IMR-90 (cell line): ENCODE data around the gene SMARCA4. TPM values are rescaled to one million over a fixed set of nuclear protein-coding genes. Genes with fewer than 3 reads are reported as not detected.
A peak's percentile ranks its signal among the peaks of the same experiment; 100 is the strongest.
"Not testable (repeated sequence)": the region's sequence is repeated elsewhere in the genome, so short reads cannot be mapped to it uniquely, and the experiment has no call there.

Experiments
- ATAC-seq: fragments of 200-7000 bp; cut with Tn5 transposase; 2 replicates; pipeline ENCODE4 v1.9.1; 2020; ENCODE audit warnings: low read depth, mild to moderate bottlenecking, moderate library complexity
- BruUV-seq: library from RNA; stranded (reverse); fragments of 400-500 nt; replicated peaks from 2 replicates; lab custom pipeline; 2021; lab: Mats Ljungman, UMichigan
- CTCF ChIA-PET: fragments of 300-600 bp; formaldehyde crosslinking; extraction: SDS; loops from one replicate; lab custom pipeline; 2021; ENCODE audit warnings: antibody characterized with exemption; lab: Yijun Ruan, JAX
- POLR2A ChIA-PET: fragments of 300-600 bp; sonication (Branson Sonifier 250); formaldehyde crosslinking; loops from one replicate; lab custom pipeline; 2022; ENCODE audit warnings: antibody characterized with exemption; ENCODE audit not compliant: unreplicated experiment; lab: Charles Lee
- DNase-seq: peaks from one replicate; pipeline ENCODE4 v3.0.0; 2013
- H2AFZ ChIP-seq: replicated peaks from 2 replicates; pipeline ENCODE3; 2013; ENCODE audit warnings: low read length, mild to moderate bottlenecking; ENCODE audit not compliant: poor library complexity
- H2AK5ac ChIP-seq: 2 replicates; pipeline ENCODE4 v1.6.1; 2013; ENCODE audit warnings: low read depth, low read length, inconsistent platforms
- H2AK9ac ChIP-seq: replicated peaks from 2 replicates; pipeline ENCODE3; 2013; ENCODE audit warnings: mild to moderate bottlenecking, low read depth, low read length, moderate library complexity; ENCODE audit not compliant: poor library complexity
- H2BK120ac ChIP-seq: 2 replicates; pipeline ENCODE4 v1.6.1; 2013; ENCODE audit warnings: low read depth, low read length, inconsistent platforms
- H2BK15ac ChIP-seq: 3 replicates; pipeline ENCODE4 v1.6.1; 2013; ENCODE audit warnings: low read depth, low read length, inconsistent platforms
- H2BK20ac ChIP-seq: 2 replicates; pipeline ENCODE4 v1.6.1; 2013; ENCODE audit warnings: low read depth, mild to moderate bottlenecking, inconsistent platforms, low read length, moderate library complexity
- H2BK5ac ChIP-seq: 2 replicates; pipeline ENCODE4 v1.6.1; 2013; ENCODE audit warnings: mild to moderate bottlenecking, low read depth, low read length, inconsistent platforms; ENCODE audit not compliant: poor library complexity, severe bottlenecking
- H3K14ac ChIP-seq: replicated peaks from 2 replicates; pipeline ENCODE4 v1.6.1; 2013; ENCODE audit warnings: low read depth, low read length, inconsistent platforms
- H3K18ac ChIP-seq: 2 replicates; pipeline ENCODE4 v1.6.1; 2013; ENCODE audit warnings: low read depth, low read length, control low read depth
- H3K23ac ChIP-seq: 2 replicates; pipeline ENCODE4 v1.6.1; 2013; ENCODE audit warnings: low read depth, low read length, inconsistent platforms
- H3K27ac ChIP-seq: 2 replicates; pipeline ENCODE4 v1.5.1; 2013; ENCODE audit warnings: mild to moderate bottlenecking, control low read depth, low read length; ENCODE audit not compliant: insufficient read depth
- H3K27me3 ChIP-seq: 2 replicates; pipeline ENCODE4 v1.6.1; 2013; ENCODE audit warnings: low read length; ENCODE audit not compliant: control insufficient read depth, insufficient read depth
- H3K36me3 ChIP-seq: 2 replicates; pipeline ENCODE4 v1.6.1; 2013; ENCODE audit warnings: low read length, mixed read lengths; ENCODE audit not compliant: control insufficient read depth, insufficient read depth
- H3K4ac ChIP-seq: 2 replicates; pipeline ENCODE4 v1.6.1; 2013; ENCODE audit warnings: low read depth, low read length, inconsistent platforms
- H3K4me1 ChIP-seq: 2 replicates; pipeline ENCODE4 v1.6.1; 2013; ENCODE audit warnings: low read length, mixed read lengths; ENCODE audit not compliant: control insufficient read depth, insufficient read depth
- H3K4me2 ChIP-seq: 2 replicates; pipeline ENCODE4 v1.6.1; 2013; ENCODE audit warnings: low read depth, mild to moderate bottlenecking, control low read depth, low read length, moderate library complexity
- H3K4me3 ChIP-seq: 2 replicates; pipeline ENCODE4 v1.5.1; 2013; ENCODE audit warnings: low read depth, mild to moderate bottlenecking, control low read depth, low read length, moderate library complexity; ENCODE audit not compliant: insufficient read depth
- H3K56ac ChIP-seq: 2 replicates; pipeline ENCODE4 v1.6.1; 2013; ENCODE audit warnings: low read length, inconsistent platforms; ENCODE audit not compliant: insufficient read depth; ENCODE audit errors: extremely low read depth
- H3K79me1 ChIP-seq, 2 experiments: 2 replicates each; pipeline ENCODE4 v1.6.1; 2013; ENCODE audit warnings: low read length in 2 of 2, inconsistent platforms in 1 of 2, low read depth in 1 of 2
- H3K9ac ChIP-seq: 2 replicates; pipeline ENCODE4 v1.6.1; 2013; ENCODE audit warnings: low read depth, low read length, control low read depth
- H3K9me1 ChIP-seq: 2 replicates; pipeline ENCODE4 v1.6.1; 2013; ENCODE audit warnings: low read length, inconsistent platforms; ENCODE audit not compliant: insufficient read depth
- H3K9me3 ChIP-seq: 2 replicates; pipeline ENCODE4 v1.6.1; 2013; ENCODE audit warnings: low read length; ENCODE audit not compliant: control insufficient read depth, insufficient read depth
- H4K20me1 ChIP-seq: 2 replicates; pipeline ENCODE4 v1.6.1; 2013; ENCODE audit warnings: low read length, inconsistent platforms; ENCODE audit not compliant: insufficient read depth
- H4K5ac ChIP-seq: 2 replicates; pipeline ENCODE4 v1.6.1; 2013; ENCODE audit warnings: mild to moderate bottlenecking, low read depth, low read length, control low read depth
- H4K8ac ChIP-seq, 2 experiments: 2 replicates each; pipeline ENCODE4 v1.6.1; 2013; ENCODE audit warnings: low read depth in 2 of 2, low read length in 2 of 2, control low read depth in 1 of 2, inconsistent platforms in 1 of 2
- H4K91ac ChIP-seq: 2 replicates; pipeline ENCODE4 v1.6.1; 2013; ENCODE audit warnings: low read depth, low read length, inconsistent platforms; ENCODE audit not compliant: insufficient read depth
- RCOR1 ChIP-seq: IDR thresholded peaks from 2 replicates; pipeline ENCODE4 v1.6.1; 2012; ENCODE audit warnings: mild to moderate bottlenecking, low read length, improper control_type of control experiment; ENCODE audit not compliant: insufficient replicate concordance
- SMC3 ChIP-seq: fragments of 150-350 bp; IDR thresholded peaks from 2 replicates; pipeline ENCODE4 v1.6.1; 2016; ENCODE audit warnings: low read depth, mild to moderate bottlenecking, antibody characterized with exemption, low read length, moderate library complexity
- WGBS, 2 experiments: methylation state at CpG; one replicate each; pipeline versions ENCODE4 v1.1.5 to v1.1.7; 2013; ENCODE audit warnings: missing lambda C conversion rate in 2 of 2; ENCODE audit not compliant: insufficient read length in 1 of 2; ENCODE audit errors: extremely low coverage in 2 of 2; 5-methylcytosine and 5-hydroxymethylcytosine counted together
- dilution Hi-C: fragments of 300-500 bp; cut with HindIII; formaldehyde crosslinking; loops from one replicate; pipeline ENCODE4 v1.14.3; 2018; ENCODE audit warnings: low sequenced_read_pairs; ENCODE audit not compliant: unreplicated experiment
- in situ Hi-C: fragments of 300-500 bp; cut with MboI; formaldehyde crosslinking; loops from 3 replicates; pipeline ENCODE4 v1.14.3; 2019; ENCODE audit warnings: low sequenced_read_pairs, inconsistent platforms, mixed read lengths
- intact Hi-C: fragments of 100-400 bp; cut with micrococcal nuclease; formaldehyde crosslinking; loops from 2 replicates; pipeline ENCODE4 v1.10.0; 2022
- polyA plus RNA-seq, 3 experiments: library from polyadenylated mRNA; depleted of rRNA; stranded (reverse); fragments of >200 nt; gene quantifications; 2 replicates each; pipeline ENCODE4 v1.2.3, GENCODE V29; 2012; ENCODE audit warnings: low replicate concordance in 1 of 3
- total RNA-seq: library from RNA; depleted of rRNA; stranded (reverse); fragments of >200 nt; gene quantifications from 2 replicates; pipeline ENCODE4 v1.2.3, GENCODE V29; 2012

SMARCA4 gene
- total and polyA plus RNA-seq, 2 of the 4 experiments (the other 2 are of a cell fraction) = 41.4 to 85.6 TPM

DNA sequence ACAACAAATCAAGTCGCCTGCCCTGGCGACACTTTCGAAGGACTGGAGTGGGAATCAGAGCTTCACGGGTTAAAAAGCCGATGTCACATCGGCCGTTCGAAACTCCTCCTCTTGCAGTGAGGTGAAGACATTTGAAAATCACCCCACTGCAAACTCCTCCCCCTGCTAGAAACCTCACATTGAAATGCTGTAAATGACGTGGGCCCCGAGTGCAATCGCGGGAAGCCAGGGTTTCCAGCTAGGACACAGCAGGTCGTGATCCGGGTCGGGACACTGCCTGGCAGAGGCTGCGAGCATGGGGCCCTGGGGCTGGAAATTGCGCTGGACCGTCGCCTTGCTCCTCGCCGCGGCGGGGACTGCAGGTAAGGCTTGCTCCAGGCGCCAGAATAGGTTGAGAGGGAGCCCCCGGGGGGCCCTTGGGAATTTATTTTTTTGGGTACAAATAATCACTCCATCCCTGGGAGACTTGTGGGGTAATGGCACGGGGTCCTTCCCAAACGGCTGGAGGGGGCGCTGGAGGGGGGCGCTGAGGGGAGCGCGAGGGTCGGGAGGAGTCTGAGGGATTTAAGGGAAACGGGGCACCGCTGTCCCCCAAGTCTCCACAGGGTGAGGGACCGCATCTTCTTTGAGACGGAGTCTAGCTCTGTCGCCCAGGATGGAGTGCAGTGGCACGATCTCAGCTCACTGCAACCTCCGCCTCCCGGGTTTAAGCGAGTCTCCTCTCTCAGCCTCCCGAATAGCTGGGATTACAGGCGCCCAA lies 128.6 kb downstream of the SMARCA4 start, which contains the start of gene LDLR (continued):
- TF ChIP-seq RCOR1 (no peak), SMC3 (no peak)

DNA sequence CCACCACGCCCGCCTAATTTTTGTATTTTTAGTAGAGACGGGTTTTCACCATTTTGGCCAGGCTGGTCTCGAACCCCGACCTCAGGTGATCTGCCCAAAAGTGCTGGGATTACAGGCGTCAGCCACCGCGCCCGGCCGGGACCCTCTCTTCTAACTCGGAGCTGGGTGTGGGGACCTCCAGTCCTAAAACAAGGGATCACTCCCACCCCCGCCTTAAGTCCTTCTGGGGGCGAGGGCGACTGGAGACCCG lies 129.1 kb downstream of the SMARCA4 start:
- dilution Hi-C loops, H3K27me3 ChIP-seq, H4K5ac ChIP-seq, H2BK15ac ChIP-seq, in situ Hi-C loops, DNase-seq, H3K18ac ChIP-seq, H3K36me3 ChIP-seq, intact Hi-C loops, H2BK20ac ChIP-seq, POLR2A ChIA-PET, BruUV-seq, H3K9me3 ChIP-seq: not testable (repeated sequence)
- peak overlapping the region; percentile 68 for H4K91ac ChIP-seq
- H2AK9ac ChIP-seq = peak overlapping the region; percentile 80
- peak overlapping the region; percentile 84; the same call in 1 of the 2 replicates for H3K56ac ChIP-seq
- peak overlapping the region; percentile 70 for H3K27ac ChIP-seq
- H3K9me1 ChIP-seq = peaks cover 10% of the 10 kb centered on the region
- peak overlapping the region; percentile 72 for H3K9ac ChIP-seq
- peak overlapping the region; percentile 35 for H2BK120ac ChIP-seq
- peaks cover 37% of the 10 kb centered on the region; the same call in 1 of the 2 replicates for H4K20me1 ChIP-seq
- H3K4me1 ChIP-seq = peaks cover 11% of the 10 kb centered on the region
- peak overlapping the region; percentile 91 for H2AK5ac ChIP-seq
- H3K79me1 ChIP-seq = peaks cover 8 to 60% of the 10 kb centered on the region in 2 experiments
- peak overlapping the region; percentile 39 for H3K4ac ChIP-seq
- peak overlapping the region; percentile 70 for H2BK5ac ChIP-seq
- H3K4me3 ChIP-seq = peak overlapping the region; percentile 54
- peak overlapping the region in 1 of 2 experiments; percentile 74; a peak in 1 of 4 replicates for H4K8ac ChIP-seq
- peak; percentile 2 for ATAC-seq
- peak overlapping the region; percentile 87; the same call in 1 of the 2 replicates for H3K23ac ChIP-seq
- CTCF ChIA-PET = interaction anchor here (1.0 kb wide), 1 partner anchor 54 kb away, joined by 4 read pairs; no protein-coding TSS in a partner anchor
- peak overlapping the region; percentile 81 for H3K4me2 ChIP-seq
- peak overlapping the region; percentile 74 for H2AFZ ChIP-seq
- 0% methylated on average over 11 of the region's 15 CpGs; no CpG with 5 or more reads in 1 of the 2 experiments for WGBS, 2 experiments
- peak overlapping the region; percentile 93 for H3K14ac ChIP-seq
